SIG-M5 treated with dmso at 0.1 percent for 504 hours (cell line): ENCODE data around the gene SLK.

ENCODE experiments used
- DNase-seq: peaks from one replicate; lab custom pipeline; 2025; ENCODE audit not compliant: unreplicated experiment; lab: John Stamatoyannopoulos, UW

Gene SLK

DNA sequence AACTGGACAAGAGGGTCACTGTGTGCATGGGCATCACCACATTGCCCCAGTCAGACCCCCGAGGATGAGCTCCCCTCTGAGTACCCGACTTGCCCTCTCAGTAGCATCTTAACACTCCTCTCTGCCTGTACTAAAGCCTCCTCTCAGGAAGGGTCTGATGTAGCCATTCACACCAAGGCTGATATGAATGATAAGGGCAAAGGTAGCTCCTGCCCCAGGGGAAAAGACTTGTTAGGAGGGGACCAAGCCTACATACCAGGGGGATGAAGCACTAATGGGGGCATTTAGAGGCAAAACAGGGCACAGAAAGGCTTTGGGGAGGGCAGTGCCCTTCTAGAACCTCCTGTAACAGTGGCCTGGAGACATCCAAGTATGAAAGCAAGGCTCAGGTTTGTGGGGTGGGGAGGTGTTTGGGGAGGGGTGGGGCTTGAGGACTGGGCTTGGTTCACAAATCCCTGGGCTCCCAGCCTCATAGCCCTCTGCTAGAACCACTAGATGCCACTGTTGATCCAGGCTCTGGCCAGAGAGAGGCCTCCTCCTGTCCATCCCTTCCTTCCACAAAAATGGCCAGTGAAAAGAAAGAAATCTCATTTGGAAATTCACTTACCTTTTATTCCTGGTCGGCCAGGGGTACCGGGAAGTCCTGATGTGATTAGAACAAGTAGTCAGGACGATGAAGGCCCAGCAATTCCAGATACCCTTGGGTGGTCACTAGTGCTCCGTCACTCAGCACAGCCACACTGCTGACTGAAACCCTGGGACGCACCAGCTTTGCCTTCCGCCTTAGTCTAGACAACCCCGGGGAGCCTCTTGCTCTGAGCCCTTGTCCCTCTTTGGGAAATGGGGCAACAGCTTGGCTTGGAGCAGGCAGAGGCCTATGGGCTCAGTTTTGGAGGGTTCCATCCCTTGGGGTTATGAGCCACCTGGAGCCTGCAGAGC is 78.5 kb downstream of the SLK start:
- DNase-seq, result peak; percentile 28

DNA sequence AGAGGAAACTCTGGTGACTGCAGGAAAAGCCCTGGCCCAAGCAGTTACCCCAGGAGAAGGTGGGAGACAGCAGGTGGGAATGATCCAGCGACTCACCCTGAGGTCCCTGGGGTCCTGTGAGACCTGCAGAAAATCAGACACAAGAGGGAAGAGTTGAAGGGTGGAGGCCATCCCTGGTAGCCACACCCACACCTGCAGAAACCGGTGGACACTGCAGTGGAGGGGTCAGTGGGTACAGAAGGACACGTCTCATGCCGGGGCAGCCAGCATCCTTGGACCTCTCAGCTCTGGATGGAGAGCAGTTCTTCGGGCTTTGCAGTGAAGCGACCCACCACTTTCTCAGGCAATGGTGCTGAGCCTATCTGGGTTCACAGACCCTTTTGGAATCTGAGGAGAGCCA is 79.7 kb downstream of the SLK start:
- DNase-seq, result no peak

GRCh38 chr10:104049504-104050250 is 82.7 kb downstream of the SLK start:
- no peak for DNase-seq

DNA sequence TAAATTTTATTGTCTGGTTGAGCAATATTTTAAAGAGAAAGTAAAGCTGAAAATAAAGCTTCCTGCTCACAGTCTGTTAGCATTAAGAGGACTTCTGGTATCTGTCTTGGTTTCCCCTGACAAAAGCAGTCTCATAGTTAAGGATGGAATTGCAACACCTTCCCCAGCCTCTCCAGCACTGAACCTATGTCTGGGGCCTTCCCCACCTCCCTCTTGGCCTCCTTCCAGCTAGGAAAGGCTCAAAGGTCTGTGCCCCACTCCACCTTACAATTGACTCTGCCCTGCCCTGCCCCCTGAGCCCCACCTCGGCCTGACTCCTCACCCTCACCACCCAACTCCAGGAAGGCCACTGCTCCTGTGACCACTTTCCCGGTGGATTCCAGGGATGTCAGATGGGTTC is 85.5 kb downstream of the SLK start:
- DNase-seq, result no peak

DNA sequence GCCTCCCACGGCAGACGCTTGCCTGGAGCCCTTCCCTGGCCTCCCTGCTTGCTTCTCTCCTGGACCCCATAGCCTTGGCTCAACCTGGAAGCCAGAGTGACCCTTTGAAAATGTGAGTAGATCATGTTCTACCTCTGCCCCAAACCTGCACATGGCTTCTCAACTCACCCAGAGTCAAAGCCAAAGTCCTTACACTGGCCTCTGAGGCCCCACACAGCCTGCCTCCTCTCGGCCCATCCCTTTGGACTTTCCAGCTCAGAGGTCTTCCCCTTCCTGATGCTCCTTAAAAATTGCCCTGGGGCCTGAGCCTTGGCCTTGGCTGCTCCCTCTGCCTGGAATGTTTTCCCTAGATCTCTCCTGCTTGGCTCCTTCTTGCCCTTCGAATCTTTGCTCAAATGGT is 86.3 kb downstream of the SLK start:
- no peak for DNase-seq

DNA sequence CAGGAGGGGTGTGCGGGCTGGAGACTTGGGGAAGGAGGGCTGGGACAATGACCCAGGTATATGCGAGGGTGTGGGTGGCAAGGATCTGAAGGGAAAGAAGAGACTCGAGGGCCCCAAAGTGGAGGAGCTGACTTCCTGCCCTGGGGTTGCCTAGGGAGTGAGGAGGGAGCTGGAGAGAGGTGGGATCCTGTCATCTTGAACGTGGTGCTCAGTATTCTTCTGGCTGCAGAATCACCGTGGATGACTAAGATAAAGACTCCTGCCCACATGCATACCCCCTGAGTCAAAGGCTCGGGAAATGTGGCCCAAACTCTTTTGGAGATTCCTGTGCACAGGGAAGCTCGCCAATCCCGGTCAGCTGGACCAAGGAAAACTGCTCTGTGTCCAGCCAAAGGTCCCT is 87.5 kb downstream of the SLK start:
- no peak for DNase-seq

- DNase-seq, result no peak
Measured at GRCh38 chr10:104056619-104057273, 89.8 kb downstream of the SLK start.

DNA sequence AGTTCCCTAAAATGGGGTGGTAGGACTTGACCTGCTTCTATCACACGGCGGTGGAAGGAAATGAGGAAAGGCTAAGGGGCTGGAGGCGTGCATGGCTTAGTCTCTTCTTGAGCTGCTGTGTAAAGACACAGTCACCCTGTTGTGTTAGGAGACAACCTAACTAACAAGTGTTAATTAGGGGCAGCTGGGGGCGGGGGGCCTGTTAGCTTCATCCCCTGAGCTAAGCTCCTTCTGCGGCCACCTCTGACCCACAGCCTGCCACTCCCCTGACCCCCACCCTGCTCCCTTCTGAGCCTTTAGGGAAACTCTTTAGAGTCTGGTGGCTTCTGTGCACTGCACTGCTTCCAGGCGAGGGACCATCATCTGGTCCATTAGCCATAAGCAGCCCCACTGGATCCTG is 90.8 kb downstream of the SLK start:
- DNase-seq, result no peak

GRCh38 chr10:104059364-104059763 is 92.4 kb downstream of the SLK start:
- DNase-seq, result no peak

- DNase-seq, result no peak
Measured at GRCh38 chr10:104061196-104061595, 94.3 kb downstream of the SLK start.

DNA sequence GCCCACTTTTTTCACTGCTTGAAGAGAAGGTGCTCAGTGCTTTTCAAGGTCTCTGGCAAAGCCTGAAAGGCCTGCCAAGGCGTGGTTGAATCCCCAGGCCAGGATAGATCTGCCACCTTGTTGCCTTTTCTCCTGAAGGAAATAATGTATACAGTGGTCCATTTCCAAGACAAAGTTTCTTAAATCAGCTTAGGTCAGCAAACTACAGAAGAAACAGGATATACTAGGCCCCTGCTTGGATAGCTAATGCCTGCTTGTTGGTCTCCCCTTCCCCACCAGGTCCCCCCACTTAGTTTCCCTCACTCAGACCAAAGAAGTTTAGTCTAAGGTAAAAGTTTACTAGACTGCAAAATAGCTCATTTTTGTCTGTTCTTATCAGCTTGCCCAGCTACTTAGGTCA is 98.8 kb downstream of the SLK start:
- DNase-seq, result no peak

DNA sequence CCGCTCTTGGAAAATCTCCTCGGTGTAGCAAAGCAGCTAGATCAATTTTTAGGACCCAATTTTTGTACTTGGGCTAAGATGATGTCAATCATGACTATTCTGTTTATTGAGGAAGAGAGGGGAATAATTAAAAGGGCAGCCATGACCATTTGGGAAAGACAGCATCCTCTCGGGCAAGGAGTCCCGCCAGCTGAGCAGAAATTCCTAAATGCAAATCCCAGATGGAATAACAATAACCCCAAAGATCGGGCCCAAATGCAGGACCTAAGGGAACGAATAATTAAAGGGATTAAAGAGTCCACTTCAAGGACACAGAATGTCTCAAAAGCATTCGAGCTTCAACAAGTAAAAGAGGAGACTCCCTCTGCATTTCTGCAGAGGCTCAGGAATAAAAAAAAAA is 100.0 kb downstream of the SLK start:
- no peak for DNase-seq

- DNase-seq, result no peak
Measured at GRCh38 chr10:104067525-104067924, 100.6 kb downstream of the SLK start.

- no peak for DNase-seq
Measured at GRCh38 chr10:104069613-104070012, 102.7 kb downstream of the SLK start.

DNA sequence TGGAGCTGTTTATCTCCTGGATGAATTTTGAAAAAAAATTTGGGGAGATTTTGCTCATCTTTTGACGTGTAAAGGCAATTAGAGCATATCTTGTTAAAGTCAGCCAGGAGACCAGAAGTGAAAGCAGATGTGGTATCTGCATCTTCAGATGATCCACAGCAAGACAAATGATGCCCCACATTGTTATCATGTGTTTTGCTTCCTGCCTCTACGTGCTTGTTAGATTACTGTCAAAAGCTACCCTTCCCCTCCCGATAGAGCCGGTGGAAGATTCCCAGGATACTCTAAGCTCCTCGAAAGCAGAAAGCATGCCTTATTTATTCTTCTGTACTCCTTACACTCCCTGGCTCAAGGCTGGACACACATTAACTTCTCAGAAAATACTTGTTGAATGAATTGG is 105.8 kb downstream of the SLK start:
- no peak for DNase-seq

- no peak for DNase-seq
Measured at GRCh38 chr10:104074505-104074904, 107.6 kb downstream of the SLK start.

- no peak for DNase-seq
Measured at GRCh38 chr10:104076743-104077160, 109.8 kb downstream of the SLK start.

DNA sequence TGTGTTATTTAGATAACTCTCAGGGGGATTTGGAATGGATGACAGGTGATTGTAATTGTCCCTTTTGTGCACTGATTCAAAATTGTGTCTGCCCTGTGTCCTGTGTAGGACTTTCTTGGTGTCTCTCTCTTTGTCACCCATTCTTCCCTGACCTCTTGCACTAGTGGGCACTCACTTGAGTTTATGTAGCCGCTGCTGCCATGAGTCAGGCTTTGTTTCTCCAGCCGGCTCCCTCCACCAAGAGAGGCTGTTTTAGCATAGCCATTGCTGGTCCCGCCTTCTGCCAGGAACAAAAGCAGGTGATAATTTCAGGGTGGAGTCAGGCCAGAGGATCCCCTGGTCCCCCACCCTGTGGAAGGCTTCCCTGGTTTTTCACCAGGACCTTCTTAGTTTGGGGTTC is 110.3 kb downstream of the SLK start:
- DNase-seq, result no peak

DNA sequence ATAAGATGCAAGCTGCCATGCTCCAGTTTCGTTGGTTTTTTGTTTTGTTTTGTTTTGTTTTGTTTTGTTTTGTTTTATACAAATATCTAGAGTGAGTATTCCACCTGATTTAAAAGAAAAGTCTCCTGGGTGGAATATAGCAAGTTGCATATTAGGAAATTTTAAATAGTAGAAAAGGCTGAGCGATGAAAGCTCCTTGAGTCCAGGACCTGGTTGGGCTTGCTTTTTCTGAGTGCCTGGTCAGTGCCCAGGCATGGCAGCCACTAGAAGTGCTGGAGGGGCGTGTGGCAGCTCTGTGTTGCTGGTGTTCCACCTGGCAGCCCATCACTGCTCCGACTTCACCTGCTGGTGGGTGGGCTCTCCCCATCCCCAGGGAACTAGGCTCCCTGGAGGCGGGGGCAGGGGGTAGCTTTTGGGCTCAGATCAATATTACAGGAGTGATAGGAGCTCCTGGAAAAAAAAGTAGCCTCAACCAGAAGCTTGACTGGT is 110.8 kb downstream of the SLK start:
- no peak for DNase-seq
